ENCODE measurements around the gene FAM117B.

The FAM117B gene

GRCh38 chr2:202634556-202635427 is at the start of gene FAM117B:
Gene FAM117B (plus strand): TSS chr2:202634969. CDS start chr2:202635188, 219 bp downstream.
- DNase-seq (ENCODE audit: low read depth): peak; percentile 98

GRCh38 chr2:202588647-202589581 is 45.9 kb upstream of the FAM117B start:
- peak; percentile 28 for DNase-seq (ENCODE audit: low read depth)

- no peak for DNase-seq (ENCODE audit: low read depth)
These were observed 45.2 kb upstream of the FAM117B start for GRCh38 chr2:202589582-202589949.

GRCh38 chr2:202592566-202592965 is 42.2 kb upstream of the FAM117B start:
- no peak for DNase-seq (ENCODE audit: low read depth)

- no peak for DNase-seq (ENCODE audit: low read depth)
These were observed 35.7 kb upstream of the FAM117B start for GRCh38 chr2:202599105-202599504.

GRCh38 chr2:202599911-202600310 is 34.9 kb upstream of the FAM117B start:
- no peak for DNase-seq (ENCODE audit: low read depth)

- no peak for DNase-seq (ENCODE audit: low read depth)
These were observed 30.1 kb upstream of the FAM117B start for GRCh38 chr2:202604699-202605098.

GRCh38 chr2:202605174-202605573 is 29.6 kb upstream of the FAM117B start:
- DNase-seq (ENCODE audit: low read depth): no peak

- DNase-seq (ENCODE audit: low read depth): no peak
These were observed 26.5 kb upstream of the FAM117B start for GRCh38 chr2:202608142-202608852.

- DNase-seq (ENCODE audit: low read depth): no peak
These were observed 25.2 kb upstream of the FAM117B start for GRCh38 chr2:202609381-202610145.

- DNase-seq (ENCODE audit: low read depth): no peak
These were observed 24.4 kb upstream of the FAM117B start for GRCh38 chr2:202610380-202610779.

- no peak for DNase-seq (ENCODE audit: low read depth)
These were observed 22.6 kb upstream of the FAM117B start for GRCh38 chr2:202612145-202612544.

GRCh38 chr2:202613479-202613878 is 21.3 kb upstream of the FAM117B start:
- DNase-seq (ENCODE audit: low read depth): no peak

GRCh38 chr2:202624133-202624532 is 10.6 kb upstream of the FAM117B start:
- DNase-seq (ENCODE audit: low read depth): no peak

GRCh38 chr2:202627042-202627441 is 7.7 kb upstream of the FAM117B start:
- no peak for DNase-seq (ENCODE audit: low read depth)

GRCh38 chr2:202628646-202629198 is 6.0 kb upstream of the FAM117B start:
- no peak for DNase-seq (ENCODE audit: low read depth)

GRCh38 chr2:202632682-202633290 is 2.0 kb upstream of the FAM117B start:
- DNase-seq (ENCODE audit: low read depth): no peak

GRCh38 chr2:202633470-202633869 is 1.3 kb upstream of the FAM117B start:
- no peak for DNase-seq (ENCODE audit: low read depth)

- DNase-seq (ENCODE audit: low read depth): peak; percentile 77
These were observed 851 bp downstream of the FAM117B start for GRCh38 chr2:202635428-202636212.

GRCh38 chr2:202636213-202636513 is 1.4 kb downstream of the FAM117B start:
- DNase-seq (ENCODE audit: low read depth): no peak
